ENCODE data around the gene KCNMB2.

The KCNMB2 gene

DNA sequence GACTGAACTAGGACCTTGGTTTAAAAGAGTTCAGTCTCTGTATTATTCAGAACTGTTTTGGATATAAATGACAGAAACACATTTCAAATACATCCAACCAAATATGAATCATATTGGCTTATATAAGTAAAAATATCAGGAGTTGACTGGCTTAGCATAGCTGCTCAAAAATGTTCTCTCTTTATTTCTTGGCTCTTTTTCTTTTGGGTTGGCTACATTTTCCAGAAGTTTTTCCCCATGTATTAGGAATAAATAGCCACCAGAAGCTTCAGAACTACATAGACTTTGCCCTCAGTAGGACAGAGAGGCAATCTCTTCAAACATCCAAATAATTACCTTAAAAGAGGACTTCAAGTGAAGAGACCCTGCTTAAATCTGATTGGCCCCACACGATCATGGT, 32.7 kb downstream of the KCNMB2 start:
- DNase-seq (ENCODE audit: low read depth in 2 of 2): no peak

DNA sequence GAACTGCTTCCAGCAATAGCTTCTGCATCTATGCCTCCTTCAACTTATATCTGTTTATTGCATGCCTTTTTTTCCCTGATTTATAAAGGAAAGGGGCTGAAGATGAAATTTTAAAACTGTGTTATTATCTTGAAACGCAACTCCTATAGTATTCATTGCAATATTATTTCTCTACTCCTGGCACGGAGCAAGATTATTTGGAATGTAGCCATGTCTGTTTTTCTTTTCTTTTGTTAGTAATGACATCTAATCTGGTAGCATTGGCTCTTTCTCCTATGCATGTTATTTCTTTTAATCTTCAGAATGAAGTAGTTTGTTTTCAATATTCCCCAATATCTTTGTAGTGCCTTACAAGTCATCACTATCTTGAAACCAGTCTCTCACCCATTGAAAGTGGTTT, 33.6 kb downstream of the KCNMB2 start:
- no peak for DNase-seq (ENCODE audit: low read depth in 2 of 2)

DNA sequence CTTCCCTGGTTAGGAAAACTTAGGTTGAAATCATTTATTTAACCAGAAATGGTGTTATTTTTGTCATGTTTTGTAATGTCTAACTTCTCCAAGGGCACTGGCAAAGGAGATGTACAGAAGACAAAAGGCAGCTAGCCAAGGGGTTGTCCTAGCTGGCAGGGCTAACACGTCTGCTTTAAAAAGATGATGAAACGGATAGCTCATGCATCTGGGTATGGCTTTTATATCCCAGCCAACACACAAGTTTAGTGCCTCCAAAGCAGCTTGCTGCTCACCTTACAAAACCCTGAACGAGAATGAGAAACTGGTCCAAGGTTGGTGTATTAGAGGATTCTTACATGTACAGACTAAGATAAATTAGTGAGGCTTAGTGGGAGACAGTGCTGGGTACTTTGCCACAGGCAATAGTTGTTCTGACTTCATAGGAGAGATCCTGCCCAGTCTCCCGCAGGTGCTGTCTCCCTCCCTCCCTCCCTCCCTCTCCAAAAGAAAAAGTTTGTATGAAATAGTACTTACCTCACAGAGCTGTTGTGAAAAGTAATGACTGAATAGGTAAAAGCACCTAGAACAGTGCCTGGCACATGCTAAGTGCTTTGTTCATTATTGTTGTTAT, 47.8 kb downstream of the KCNMB2 start:
- no peak for DNase-seq (ENCODE audit: low read depth in 2 of 2)

DNA sequence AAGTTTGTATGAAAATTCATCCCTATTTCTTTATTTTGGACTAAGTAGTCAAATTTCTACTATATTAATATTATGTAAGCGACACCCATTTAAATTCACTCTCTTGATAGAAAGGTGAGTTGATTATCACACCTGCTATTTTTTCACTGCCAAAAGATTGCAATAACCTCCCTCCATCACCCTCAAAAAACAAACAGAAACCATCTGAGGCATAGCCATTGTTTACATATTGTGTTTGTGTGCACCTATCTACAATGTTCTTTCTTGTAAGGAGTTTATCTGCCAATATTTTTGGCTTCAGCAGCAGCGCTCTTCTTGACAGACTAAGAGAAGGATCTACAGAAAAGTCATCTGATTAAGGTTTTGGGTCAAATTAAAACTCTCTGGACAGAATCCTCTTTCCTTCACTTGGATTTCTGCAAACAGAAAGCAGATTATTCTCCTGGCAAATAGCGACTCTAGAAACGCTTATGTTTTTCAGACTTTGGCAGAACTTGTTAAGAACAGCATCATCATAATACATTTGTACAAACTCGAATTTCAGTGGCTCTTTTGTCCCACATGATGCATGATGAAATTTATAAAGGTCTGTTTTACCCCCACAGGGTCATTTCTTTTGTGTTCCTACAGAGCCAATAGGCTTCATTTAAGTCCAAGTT, 48.6 kb downstream of the KCNMB2 start:
- no peak for DNase-seq (ENCODE audit: low read depth in 2 of 2)

DNA sequence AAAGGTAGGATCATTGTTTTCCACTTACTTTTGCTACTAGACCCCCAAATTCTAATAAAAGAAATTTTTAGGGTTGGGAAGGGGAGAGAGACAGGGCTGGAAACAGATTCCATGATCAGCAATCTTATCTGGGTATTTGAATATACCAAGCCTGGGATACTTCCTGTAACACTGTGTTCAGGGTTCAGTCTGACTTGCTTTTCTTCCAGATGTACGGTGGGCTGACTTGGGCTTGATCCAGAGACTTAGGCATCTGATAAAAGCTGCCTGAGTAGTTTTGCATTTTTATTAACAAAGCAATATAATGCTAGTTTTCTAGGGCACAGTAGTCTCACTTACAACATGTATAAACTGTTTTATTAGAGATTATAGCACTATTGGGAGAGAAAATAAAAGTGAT, 49.2 kb downstream of the KCNMB2 start:
- no peak for DNase-seq (ENCODE audit: low read depth in 2 of 2)

DNA sequence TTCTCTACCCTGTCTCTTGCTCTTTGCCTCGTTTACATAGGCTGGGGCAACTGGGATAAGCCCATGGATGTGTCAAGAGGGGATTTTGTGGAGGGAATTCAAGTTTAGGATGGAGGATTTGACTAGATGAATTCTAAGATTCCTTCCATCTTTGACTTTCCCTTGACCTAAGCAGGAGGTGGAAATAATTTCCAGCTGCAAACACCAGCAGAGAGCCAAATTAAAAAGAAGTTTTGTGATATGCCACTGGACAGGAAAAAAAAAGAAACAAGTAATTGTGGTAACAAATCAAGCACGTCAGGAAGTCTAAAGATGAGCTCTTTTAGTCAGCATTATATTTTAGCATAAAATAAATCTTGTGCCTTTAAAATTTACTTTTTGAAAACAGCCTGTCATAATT, 49.8 kb downstream of the KCNMB2 start:
- no peak for DNase-seq (ENCODE audit: low read depth in 2 of 2)

DNA sequence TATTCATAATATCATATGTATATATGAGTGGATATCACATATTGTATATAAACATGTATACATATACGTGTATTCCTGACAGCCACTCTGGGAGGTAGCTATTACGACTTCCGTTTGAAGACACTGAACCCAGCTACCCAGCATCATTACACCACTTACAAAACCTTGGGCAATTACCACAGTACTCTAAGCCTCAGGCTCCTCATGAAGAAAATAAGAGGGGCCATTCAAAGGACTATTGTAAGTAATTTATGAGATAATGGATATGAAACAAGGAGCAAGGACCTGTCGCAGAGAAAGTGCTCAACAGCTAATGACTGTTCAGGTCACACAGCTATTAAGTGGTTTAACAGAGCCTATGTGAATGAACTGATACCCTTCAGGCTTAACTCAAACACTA, 52.4 kb downstream of the KCNMB2 start:
- no peak for DNase-seq (ENCODE audit: low read depth in 2 of 2)

DNA sequence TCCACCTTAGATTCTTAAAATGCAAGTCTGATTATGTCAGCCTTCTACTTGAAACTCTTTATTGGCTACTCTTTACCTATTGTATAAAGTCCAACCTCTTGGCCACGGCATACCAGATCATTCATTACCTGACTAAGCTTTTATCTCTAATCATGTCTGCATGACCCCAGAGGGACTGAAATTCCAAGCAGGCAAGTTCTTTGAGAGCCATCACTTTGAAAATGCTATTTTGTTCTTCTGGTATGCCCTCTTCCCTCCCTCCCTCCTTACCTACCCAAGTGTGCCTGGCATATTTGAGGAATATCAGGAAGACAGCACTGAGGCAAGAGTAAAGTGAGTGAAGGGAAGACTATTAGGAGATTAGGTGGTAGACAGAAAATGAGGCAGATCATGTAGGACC, 57.5 kb downstream of the KCNMB2 start:
- no peak for DNase-seq (ENCODE audit: low read depth in 2 of 2)

DNA sequence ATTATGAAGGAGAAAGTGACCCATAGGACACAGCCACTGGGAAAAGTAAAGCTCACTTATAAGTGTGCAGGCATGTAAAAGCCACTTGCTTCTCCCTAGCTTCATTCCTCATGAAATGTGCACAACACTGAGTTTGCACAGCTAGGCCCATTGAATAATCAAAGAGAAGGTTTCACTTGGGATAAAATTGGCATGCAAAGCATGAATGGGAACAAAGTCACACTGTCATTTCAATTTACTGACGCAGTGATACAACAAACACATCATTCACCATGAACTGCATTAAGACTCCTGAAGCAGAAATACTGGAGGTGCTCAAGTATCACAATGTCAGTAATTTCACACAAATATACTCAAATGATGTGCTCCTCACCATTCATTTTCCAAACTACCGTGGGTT, 61.1 kb downstream of the KCNMB2 start:
- no peak for DNase-seq (ENCODE audit: low read depth in 2 of 2)

DNA sequence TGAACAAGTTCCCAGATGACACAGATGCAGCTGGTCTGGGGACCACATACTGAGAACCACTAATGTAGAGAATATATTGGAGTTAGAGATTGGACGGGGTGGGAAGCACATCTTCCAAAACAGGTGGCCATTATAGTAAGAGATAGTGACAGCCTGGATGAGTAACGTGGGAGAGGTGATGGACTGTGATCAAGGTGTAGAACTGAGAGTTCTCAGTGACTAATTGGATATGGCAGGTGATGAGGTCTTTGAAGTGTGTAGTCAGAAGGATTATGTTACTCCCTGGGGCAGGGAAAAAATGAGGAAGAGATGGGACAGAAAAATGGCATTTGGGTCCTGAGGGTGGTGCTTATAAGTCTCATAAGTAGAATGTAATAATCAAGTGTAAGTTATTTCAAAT, 66.6 kb downstream of the KCNMB2 start:
- DNase-seq (ENCODE audit: low read depth in 2 of 2): no peak

DNA sequence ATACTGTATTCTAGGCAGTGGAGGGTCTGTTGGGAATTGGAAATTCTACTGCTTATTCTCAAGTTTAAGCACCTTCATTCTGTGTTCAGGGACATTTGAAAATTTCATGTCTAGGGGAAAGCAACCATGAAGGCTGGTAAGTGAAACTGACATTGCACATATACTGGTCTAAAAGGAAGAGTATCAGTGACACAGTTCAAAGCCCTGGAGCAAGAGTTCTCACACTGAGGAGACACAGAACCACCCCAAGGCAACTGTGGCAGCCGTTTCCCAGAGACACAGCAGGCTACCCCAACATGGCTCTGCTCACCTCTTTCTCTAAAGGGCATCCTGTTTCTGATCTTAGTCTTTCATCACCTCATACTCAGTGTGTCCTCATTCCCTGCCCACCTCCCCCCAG, 67.5 kb downstream of the KCNMB2 start:
- no peak for DNase-seq (ENCODE audit: low read depth in 2 of 2)

DNA sequence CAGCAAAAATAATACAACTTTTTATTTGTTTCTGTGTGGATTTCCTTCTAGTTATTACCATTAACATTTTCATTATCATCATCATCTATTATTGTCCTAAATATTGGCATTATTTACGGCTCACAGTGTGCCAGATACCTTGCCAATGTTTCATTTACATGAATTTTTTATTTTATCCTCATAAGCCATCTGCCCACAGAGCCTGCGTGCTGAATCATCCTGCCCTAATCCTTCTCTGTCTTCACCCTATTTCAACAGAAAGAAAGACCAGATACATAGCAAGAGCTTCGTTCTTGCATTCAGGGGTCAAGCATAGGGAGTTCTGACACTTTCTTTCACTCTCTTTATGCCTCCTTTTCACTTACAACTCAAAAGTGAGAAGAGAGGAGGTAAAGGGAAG, 82.0 kb downstream of the KCNMB2 start:
- DNase-seq (ENCODE audit: low read depth in 2 of 2): no peak

DNA sequence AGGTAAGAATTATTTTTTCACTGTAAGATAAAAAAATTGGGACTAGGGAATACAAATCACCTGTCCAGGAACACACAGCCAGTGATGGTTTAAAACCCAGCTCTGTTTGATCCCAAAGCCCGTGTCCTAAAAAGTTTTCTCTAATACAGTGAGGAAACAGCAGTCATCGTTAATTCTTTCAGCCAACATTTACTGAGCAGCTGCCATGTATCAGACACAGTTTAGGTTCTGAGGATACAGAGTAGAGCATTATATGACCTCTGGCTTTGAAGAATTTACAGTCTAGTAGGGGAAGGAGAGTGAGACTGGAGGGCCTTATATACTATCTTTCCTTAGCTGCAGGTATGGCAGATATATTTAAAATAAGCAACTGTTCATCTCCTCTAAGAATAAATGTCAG, 82.7 kb downstream of the KCNMB2 start:
- no peak for DNase-seq (ENCODE audit: low read depth in 2 of 2)

DNA sequence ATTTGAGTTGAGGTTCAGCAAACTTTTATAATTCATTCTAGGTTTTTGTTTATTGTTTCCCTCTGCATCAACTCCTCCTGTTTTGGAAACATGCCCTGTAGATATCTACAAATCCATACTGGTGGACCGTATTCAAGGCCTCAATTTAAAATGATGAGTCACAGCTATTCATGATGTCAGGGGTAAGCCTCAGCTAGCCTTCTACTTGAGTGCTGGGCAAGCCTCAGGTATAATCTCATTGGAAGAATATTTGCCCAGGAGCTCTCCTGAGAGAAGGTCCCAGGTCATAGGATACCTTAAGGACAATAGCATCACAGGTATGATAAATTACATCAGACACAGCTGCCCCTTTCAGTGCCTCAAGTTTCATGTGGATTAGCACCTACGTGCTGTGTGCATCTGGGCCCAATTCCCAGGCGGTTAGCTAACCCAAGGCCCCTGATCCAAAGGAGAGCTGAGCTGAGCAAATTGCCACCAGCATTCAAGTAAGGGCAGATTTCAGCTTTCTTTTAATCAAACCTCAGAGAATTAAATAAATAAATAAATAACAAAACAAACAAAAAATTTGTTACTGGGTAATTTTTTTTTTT, 87.5 kb downstream of the KCNMB2 start:
- DNase-seq (ENCODE audit: low read depth in 2 of 2): no peak

DNA sequence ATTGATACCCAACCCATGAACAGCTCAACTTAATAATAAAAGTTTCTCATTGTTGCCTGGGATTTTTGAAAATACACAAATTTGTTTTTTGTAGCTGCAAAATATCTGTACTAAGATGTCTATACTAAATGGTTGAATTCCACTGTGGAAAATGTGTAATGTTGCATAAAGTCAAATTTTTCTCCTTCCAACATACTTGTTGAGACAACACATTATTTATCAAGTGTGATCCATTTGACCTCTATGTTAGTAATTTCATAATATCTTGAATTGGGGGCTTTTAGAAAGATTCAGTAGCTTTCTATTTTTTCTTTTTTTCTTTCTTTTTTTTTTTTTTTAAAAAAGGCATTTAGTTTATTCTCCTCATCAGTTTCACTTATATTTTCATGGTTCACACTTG, 88.0 kb downstream of the KCNMB2 start:
- DNase-seq (ENCODE audit: low read depth in 2 of 2): no peak

DNA sequence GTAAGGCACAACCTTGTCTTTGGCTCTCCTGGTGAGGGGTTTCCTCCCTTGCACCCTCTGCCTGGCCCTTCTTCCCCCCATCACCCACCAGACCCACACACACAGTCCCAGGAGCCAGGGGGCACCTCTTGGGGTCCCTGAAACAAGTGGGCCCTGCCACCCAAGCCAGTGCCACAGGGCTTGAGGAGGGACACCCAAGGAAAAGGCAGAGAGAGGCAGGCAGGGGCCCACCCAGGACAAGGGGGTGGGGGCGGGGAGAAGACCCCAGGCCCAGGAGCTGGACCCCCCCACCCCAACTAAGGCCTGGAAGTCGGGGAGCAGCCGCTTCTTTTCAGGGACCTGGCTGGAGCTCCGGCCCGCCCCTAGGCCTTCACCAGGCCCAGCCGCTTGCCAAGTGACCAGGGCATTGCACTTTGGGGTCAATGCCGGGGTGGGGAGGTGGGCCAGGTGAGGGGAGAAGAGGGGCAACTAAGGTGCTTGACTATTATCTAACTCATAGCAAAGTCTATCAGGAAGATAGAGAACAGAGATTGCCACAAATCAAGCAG, 88.9 kb downstream of the KCNMB2 start:
- DNase-seq (ENCODE audit: low read depth in 2 of 2): no peak

DNA sequence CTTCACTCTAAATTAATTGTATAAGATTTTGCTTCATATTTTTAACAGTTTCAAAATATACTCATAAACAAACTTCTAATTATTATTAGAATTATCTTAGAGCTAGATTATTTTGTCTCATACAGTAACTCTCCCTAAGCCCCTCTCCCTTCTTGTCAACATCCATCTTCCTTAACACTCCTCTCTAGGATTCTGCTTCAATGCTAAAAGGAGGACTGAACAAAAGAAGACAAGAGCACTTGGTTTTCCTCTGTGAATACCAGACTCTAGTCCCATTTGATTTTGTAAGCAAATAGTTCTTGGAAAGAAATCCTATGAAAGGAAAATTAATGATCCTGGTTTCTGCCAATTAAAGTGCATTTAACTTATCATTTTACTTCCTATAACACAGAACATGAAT, 91.8 kb downstream of the KCNMB2 start:
- DNase-seq (ENCODE audit: low read depth in 2 of 2): no peak

DNA sequence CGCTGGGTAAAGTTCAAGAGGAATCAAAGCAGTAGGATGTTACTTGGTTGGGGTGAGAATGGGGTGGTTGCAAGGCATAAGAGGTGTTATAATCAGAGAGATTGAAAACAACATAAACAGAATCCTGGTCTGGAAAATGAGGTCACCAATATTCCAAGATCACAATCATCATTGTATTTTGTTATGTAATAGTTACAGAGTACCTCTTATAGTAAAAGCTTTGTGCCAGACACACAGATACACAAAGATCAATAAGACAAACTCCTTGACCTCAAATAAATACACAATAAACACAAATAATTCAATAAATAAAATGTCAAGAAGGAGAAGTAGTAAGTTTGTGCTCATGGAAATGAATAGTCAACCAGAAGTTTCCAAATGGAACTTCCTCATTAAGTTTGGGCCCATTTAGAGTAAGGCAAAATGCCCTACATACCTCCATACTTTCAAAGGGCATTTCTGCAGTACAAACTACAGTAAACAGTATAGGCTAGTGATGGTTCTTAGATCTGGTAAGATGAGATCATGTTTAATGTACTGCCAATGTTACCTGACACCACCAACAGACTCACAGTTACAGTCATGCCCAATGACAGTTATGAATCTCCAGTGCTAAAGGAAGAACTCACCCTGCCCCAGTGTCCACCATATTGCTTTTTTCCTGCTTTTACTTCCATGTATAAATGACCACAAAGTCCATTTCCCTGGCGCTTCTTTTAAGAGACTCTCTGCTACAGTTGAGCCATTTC, 93.4 kb downstream of the KCNMB2 start:
- no peak for DNase-seq (ENCODE audit: low read depth in 2 of 2)

DNA sequence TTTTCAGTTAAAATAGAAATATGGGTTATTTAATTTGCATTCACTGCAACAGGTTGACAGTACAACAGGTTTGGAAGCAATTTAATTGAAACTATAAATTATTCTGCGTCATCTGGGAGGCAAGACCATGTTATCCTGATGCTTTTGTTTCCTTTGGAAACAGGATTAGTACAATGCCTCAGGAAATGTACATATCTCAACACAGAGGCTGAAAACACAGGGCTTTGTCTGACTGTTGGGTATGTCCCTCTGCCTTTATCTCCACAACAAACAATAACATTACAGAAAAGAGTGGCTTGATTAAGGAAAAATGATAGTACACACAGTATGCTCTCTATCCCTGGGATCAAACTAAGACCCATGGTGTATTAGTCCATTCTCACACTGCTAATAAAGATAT, 95.7 kb downstream of the KCNMB2 start:
- no peak for DNase-seq (ENCODE audit: low read depth in 2 of 2)

DNA sequence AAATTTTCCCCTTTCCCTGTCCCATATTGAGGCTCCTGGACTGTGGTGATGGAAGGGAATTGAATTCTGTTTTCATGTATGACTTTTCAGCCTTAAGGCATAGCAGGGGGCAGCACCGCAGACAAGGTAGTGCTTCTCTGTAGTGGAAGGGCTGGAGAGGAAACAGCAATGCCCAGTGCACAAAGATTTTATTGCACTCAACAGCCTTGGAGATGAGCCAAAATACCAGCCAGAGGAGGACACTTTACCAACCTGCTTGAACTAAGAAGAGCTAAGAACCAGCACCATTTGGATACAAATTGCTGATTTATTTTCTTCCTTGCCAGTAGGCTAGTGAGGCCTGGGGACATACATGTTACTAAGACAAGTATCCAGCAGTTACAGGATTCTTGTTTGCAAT, 98.7 kb downstream of the KCNMB2 start:
- DNase-seq (ENCODE audit: low read depth in 2 of 2): no peak

DNA sequence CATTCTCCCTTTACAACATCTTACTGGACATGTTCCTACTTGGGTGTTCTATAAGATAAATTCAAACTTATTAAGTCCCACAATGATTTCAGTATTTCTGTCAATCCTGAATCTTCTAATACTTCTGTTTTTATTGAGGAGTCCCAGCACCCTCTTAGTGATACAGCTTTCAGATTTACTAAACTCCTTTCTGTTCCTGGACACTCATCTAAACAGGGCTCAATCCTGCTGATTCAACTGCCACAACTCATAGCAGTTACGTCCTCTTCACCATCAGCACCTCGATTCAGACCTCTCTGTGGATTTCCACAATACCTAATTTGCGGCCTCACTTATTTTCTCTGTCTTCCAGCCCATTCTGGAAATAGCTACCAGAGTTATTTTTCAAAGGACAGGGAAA, 101.6 kb downstream of the KCNMB2 start:
- no peak for DNase-seq (ENCODE audit: low read depth in 2 of 2)

DNA sequence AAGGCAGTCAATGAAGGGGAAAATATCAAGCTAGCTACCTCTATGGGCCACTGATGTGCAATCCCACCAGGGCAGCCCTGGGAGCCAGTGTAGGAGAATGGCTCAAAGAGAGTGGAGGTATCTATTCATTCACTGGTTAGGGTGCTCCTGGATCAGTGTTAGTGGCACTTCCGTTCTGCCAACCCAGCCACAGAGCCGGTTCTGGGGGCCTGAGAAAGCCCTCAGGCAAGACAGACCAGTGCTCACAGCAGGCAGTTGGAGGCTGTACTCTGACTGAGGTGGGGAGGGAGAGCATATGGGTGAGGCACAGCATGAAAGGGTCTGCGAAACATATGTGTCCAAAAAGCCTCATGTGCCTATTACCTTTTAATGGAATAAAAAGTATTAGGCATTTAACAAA, 109.3 kb downstream of the KCNMB2 start:
- DNase-seq (ENCODE audit: low read depth in 2 of 2): no peak

Data from stimulated activated CD4-positive, alpha-beta T cell treated with anti-CD3 and anti-CD28 coated beads, Interleukin-12 subunit alpha, Interleukin-12 subunit beta, amount 100 ng/mL, for 24 hours (primary cell).